Adrenal gland (tissue), 12 donors: Measurements from ENCODE around the gene BCL2L1. TPM values are rescaled to one million over a fixed set of nuclear protein-coding genes. Genes with fewer than 3 reads are reported as not detected.

ENCODE experiments used
- DNase-seq, 7 donors: peaks; one replicate each; pipeline ENCODE4 v3.0.0-alpha.2; 2019 to 2020
- H3K27ac ChIP-seq, 5 donors: fragments of 200-600 bp; sonication (generic) in 4 of 5; 1 replicate in 3 of 5; 2 replicates in 2 of 5; pipeline versions ENCODE4 v1.5.1 to v1.8.0; 2016 to 2020; ENCODE audit warnings: mild to moderate bottlenecking in 1 of 5
- H3K27me3 ChIP-seq: fragments of 200-600 bp; 2 replicates; pipeline ENCODE4 v1.8.0; 2021
- H3K36me3 ChIP-seq, 2 donors: fragments of 200-600 bp; replicated peaks in 1 of 2; 1 replicate in 1 of 2; 2 replicates in 1 of 2; pipeline versions ENCODE4 v1.5.1 to v1.8.0; 2018 to 2022
- H3K4me1 ChIP-seq, 2 donors: fragments of 200-600 bp; replicated peaks in 1 of 2; 1 replicate in 1 of 2; 2 replicates in 1 of 2; pipeline versions ENCODE4 v1.5.1 to v1.8.0; 2018 to 2021
- H3K4me3 ChIP-seq, 4 donors: fragments of 200-600 bp; sonication (generic) in 3 of 4; one replicate each; pipeline ENCODE4 v1.5.1; 2016 to 2018
- H3K9me3 ChIP-seq, 3 donors: fragments of 200-600 bp; sonication (generic) in 1 of 3; replicated peaks in 1 of 3; 1 replicate in 2 of 3; 2 replicates in 1 of 3; pipeline versions ENCODE4 v1.5.1 to v1.8.0; 2016 to 2021
- POLR2A ChIP-seq, 2 donors: fragments of 450-650 bp; IDR thresholded peaks; one replicate each; pipeline ENCODE4 v1.6.1; 2017; ENCODE audit warnings: antibody characterized with exemption in 2 of 2, mild to moderate bottlenecking in 2 of 2, moderate library complexity in 1 of 2
- WGBS, 4 donors: extraction: QIAGEN DNeasy Blood & Tissue Kit in 2 of 4; methylation state at CpG; one replicate each; pipeline versions ENCODE4 v1.1.5 to v1.1.7; 2013 to 2017; 5-methylcytosine and 5-hydroxymethylcytosine counted together
- intact Hi-C, 2 donors: fragments of 100-400 bp; cut with DNase I; formaldehyde crosslinking; loops; one replicate each; pipeline versions ENCODE4 v1.14.1 to v1.15.0; 2022 to 2023
- polyA plus RNA-seq, 3 donors: library from polyadenylated mRNA; stranded (reverse); fragments of 200-250 nt in 2 of 3; fragments of 350-450 nt in 1 of 3; fragmentation: Illumina TruSeq in 1 of 3; extraction: RNeasy Lipid Tissue Mini Kit (QIAGEN cat#74804) in 1 of 3; gene quantifications; one replicate each; pipeline ENCODE4 v1.2.3, GENCODE V29; 2013 to 2014
- total RNA-seq, 9 donors: library from RNA; depleted of rRNA in 4 of 9; stranded (reverse); fragments of >200 nt in 4 of 9; fragments of 120-200 nt in 1 of 9; fragmentation: NEBNext Ultra II Directional in 1 of 9; extraction: Animal tissue kit (Norgen Biotek cat#: 25700) in 1 of 9; gene quantifications; one replicate each; pipeline versions ENCODE4 v1.1.0 to v1.2.4, GENCODE V29; 2013 to 2023
- TF ChIP-seq, protein P1 (sequence below), 6 experiments: fragments of 450-650 bp in 4 of 6; fragments of 200-600 bp in 2 of 6; sonication (generic) in 1 of 6; IDR thresholded peaks; 1 replicate in 5 of 6; 2 replicates in 1 of 6; pipeline versions ENCODE4 v1.5.1 to v1.8.0; 2016 to 2021; ENCODE audit warnings: antibody characterized with exemption in 6 of 6, mild to moderate bottlenecking in 2 of 6, moderate library complexity in 1 of 6
- donor health status: healthy with polysubstance abuse.
- donor health status: Bipolar disorder and iron deficiency.
- donor health status: DM: yes; HTN: yes; CAD: no.
- donor health status: DM: no; HTN: no; CAD: no.
- donor health status: DM: no; HTN: no; CAD: no.
- donor health status: DM: yes; HTN: yes; CAD: no.

Gene BCL2L1
- total and polyA plus RNA-seq, 12 donors: 40.2 to 143 (median 64.4) TPM

DNA sequence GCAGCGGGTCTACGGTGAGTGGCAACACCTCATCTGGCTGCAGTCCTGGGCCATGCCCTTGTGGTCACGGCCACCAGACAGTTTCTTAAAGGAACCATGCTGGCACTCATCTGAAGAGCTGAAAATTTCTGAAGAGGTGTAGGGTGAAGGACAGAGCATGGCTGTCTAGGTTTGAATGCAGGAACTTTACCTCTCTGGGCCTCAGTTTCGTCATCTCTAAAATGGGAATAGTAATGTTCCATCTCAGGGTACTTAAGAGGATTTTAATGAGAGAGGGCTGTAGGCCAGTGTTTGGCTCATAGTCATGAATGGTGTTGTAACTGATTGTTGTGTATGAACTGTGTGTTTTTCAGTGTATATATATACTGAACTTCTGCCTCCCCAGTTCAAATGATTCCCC, 79.1 kb downstream of the BCL2L1 start:
- intact Hi-C loops: no loop called here
- 53 to 66% (median 60%) methylated on average over 4 of the region's 4 CpGs for WGBS, 4 donors

DNA sequence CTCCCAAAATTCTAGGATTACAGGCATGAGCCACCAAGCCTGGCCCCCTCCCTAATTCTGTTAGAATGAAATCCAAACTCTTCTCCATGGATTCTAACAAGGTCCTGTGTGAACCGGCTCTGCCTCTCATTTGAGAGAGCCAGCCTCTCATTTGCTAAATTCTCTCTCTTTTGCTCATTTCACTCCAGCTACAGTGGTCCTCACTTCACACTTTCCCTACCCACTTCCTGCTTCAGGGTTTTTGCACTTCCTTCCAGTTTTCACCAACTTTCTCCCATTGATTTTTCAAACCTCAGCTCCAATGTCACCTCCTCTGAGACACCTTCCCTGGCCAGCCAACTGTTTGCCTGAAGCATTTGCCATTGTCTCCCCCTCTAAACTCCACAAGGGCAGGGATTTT, 79.8 kb downstream of the BCL2L1 start:
- no peak for DNase-seq
- H3K4me1 ChIP-seq: no peaks in the 10 kb centered on the region
- peaks cover 9% of the 10 kb centered on the region for H3K27me3 ChIP-seq
- intact Hi-C loops: no loop called here
- H3K4me3 ChIP-seq: no peak overlapping the region
- no peaks in the 10 kb centered on the region for H3K36me3 ChIP-seq
- 63 to 94% (median 80%) methylated on average over 1 of the region's 1 CpG for WGBS, 4 donors
- H3K9me3 ChIP-seq: no peaks in the 10 kb centered on the region
- TF ChIP-seq, protein P1, sequence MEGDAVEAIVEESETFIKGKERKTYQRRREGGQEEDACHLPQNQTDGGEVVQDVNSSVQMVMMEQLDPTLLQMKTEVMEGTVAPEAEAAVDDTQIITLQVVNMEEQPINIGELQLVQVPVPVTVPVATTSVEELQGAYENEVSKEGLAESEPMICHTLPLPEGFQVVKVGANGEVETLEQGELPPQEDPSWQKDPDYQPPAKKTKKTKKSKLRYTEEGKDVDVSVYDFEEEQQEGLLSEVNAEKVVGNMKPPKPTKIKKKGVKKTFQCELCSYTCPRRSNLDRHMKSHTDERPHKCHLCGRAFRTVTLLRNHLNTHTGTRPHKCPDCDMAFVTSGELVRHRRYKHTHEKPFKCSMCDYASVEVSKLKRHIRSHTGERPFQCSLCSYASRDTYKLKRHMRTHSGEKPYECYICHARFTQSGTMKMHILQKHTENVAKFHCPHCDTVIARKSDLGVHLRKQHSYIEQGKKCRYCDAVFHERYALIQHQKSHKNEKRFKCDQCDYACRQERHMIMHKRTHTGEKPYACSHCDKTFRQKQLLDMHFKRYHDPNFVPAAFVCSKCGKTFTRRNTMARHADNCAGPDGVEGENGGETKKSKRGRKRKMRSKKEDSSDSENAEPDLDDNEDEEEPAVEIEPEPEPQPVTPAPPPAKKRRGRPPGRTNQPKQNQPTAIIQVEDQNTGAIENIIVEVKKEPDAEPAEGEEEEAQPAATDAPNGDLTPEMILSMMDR (IDR thresholded peaks at IDR 0.05): no peak
- TF ChIP-seq POLR2A (IDR thresholded peaks at IDR 0.05): no peak
- no peak overlapping the region for H3K27ac ChIP-seq

More for the DNA sequence above, 79.1 kb downstream of the BCL2L1 start:
- Histone ChIP-seq H3K27ac (no peak overlapping the region), H3K36me3 (no peaks in the 10 kb centered on the region), H3K27me3 (peaks cover 7% of the 10 kb centered on the region), H3K4me1 (no peaks in the 10 kb centered on the region), H3K9me3 (no peaks in the 10 kb centered on the region), H3K4me3 (no peak overlapping the region)
- TF ChIP-seq POLR2A (IDR thresholded peaks at IDR 0.05): no peak
- TF ChIP-seq, protein P1 (IDR thresholded peaks at IDR 0.05): no peak
- no peak for DNase-seq

DNA sequence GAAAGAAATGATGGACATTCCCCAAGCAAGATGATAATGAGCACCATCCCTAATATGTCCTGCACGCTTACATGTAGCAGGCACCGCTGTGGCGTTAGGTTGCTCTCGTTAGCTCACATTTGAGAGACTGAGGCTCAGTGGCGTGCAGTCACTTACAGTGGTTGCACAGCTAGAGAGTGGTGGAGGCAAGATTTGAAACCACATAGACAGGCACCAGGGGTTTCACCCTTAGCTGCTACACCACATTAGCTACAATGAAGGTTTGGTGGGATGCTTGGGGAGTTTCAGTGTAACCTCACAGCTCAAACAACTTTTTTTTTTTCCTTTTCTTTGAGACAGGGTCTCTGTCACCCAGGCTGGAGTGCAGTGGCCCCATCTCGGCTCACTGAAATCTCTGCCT, 81.3 kb downstream of the BCL2L1 start:
- no peak for DNase-seq
- H3K36me3 ChIP-seq: no peaks in the 10 kb centered on the region
- peaks cover 14% of the 10 kb centered on the region for H3K27me3 ChIP-seq
- WGBS, 4 donors: 88 to 94% (median 89%) methylated on average over 6 of the region's 6 CpGs
- no peak for TF ChIP-seq POLR2A (IDR thresholded peaks at IDR 0.05)
- TF ChIP-seq, protein P1 (IDR thresholded peaks at IDR 0.05): no peak
- no peak overlapping the region for H3K27ac ChIP-seq
- intact Hi-C loops: no loop called here
- H3K4me1 ChIP-seq: no peaks in the 10 kb centered on the region
- no peak overlapping the region for H3K4me3 ChIP-seq
- H3K9me3 ChIP-seq: no peaks in the 10 kb centered on the region

DNA sequence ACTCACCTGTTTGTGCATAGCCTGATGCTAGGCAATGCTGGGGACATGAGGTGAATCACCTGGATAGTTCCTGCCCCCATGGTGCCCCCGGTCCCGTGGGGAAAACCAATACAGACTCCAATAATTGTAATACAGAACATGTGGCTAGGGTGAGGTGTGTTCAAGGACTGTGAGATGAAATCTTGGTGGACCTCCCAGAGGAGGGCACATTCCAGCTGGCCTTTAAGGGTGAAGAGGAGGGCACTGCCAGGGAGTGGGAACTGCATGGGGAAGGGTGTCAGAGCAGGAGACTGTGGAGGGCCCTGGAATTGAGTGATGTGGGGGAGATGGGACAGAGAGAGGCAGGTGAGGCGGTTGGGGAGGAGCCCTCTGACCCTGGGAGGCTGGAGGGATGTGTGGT, 82.4 kb downstream of the BCL2L1 start:
- no peaks in the 10 kb centered on the region for H3K36me3 ChIP-seq
- H3K27ac ChIP-seq: no peak overlapping the region
- H3K9me3 ChIP-seq: no peaks in the 10 kb centered on the region
- no peaks in the 10 kb centered on the region for H3K4me1 ChIP-seq
- TF ChIP-seq, protein P1 (IDR thresholded peaks at IDR 0.05): no peak
- TF ChIP-seq POLR2A (IDR thresholded peaks at IDR 0.05): no peak
- WGBS, 4 donors: 73 to 90% (median 77%) methylated on average over 3 of the region's 3 CpGs
- no peak overlapping the region for H3K4me3 ChIP-seq
- no peak for DNase-seq
- intact Hi-C loops: no loop called here
- peaks cover 14% of the 10 kb centered on the region for H3K27me3 ChIP-seq
